Stimulated activated CD4-positive, alpha-beta T cell treated with anti-CD3 and anti-CD28 coated beads, Interleukin-1b, Interleukin-23, amount 100 ng/mL, for 48 hours (primary cell): Measurements from ENCODE around the gene CLDN6.

ENCODE experiments used
- DNase-seq: peaks from one replicate; pipeline ENCODE4 v3.0.0-alpha.2; 2020

Gene CLDN6

DNA sequence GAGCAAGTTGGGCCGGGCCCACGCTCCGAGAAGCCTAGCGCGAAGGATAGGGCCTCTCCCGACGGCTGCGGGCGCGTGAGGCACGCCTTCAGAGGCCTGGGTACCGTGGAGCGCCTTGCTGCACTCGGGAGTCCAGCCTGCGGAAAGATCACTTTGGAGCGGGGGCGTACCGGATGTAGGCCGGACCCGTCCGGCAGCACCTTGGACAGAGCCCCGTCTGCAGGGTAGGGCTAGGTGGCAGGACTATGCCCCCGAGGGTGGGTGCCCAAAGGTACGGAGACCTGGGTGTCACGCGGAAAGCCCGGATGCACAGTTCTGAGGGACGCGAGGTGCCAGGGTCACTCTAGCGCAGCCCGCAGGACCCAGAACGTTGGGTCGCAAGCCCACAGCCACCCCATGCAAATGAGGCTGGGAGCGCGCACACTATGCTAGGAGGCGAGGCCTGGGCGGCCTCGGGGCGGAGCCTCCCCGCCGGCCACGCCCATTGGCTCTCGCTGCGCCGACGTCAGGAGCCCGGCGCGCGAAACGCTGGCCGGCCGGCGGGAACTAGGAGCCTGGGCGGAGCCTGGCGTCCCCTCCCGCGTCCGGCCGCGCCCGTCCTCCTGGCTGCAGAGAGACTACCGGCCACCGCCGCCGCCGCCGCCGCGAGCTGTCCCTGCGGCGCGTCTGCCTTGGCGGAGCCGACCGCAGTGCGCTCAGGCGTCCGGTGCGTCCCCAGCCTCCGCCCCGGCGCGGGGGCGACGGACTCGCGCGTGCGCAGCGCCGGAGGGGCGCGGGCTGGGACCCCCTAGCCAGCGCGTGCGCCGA, 49.0 kb downstream of the CLDN6 start, which contains the start of gene PAQR4:
Gene PAQR4 (plus strand): TSS at position 611 of the 807 bp plus-strand sequence. CDS start 327 bp downstream, outside the sequence.
- DNase-seq = peak; percentile 82

DNA sequence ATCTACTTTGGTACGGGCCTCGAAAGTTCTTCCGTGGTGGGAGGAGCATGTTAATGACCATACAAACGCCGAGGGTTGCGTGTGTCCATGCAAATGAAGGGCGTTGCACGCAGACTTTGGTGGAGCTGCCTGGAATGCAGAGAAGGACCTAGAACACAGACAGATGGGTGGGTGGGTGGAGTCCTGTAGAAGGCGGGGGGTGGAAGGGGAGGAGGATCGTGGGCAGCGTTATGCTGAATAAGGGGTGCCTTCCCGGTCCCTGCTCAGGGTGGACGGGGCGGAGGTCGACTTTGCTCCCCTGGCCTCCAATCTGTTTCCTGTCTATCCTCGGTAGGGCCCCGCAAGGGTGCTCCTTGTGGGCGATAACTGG, 49.6 kb downstream of the CLDN6 start:
- no peak for DNase-seq

DNA sequence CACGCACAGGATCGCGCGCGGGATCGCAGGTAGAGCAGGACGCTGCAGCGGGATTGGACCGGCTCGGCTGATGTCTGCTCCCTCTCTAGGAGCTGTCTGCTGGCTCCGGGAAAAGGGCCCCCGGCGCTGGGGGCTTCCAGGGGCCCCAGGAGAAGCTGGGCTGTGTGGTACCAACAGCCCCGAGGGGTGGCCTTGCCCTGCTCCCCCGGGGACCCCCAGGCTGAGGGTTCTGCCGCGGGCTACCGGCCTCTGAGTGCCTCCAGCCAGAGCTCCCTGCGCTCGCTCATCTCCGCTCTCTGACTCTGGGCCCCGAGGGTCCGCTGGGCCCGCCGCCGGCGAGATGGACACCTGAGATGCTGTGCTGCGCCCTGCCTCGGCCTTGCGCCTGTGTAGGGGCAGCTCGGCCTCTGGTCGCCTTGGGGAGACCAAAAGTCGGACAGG, 50.2 kb downstream of the CLDN6 start:
- no peak for DNase-seq

DNA sequence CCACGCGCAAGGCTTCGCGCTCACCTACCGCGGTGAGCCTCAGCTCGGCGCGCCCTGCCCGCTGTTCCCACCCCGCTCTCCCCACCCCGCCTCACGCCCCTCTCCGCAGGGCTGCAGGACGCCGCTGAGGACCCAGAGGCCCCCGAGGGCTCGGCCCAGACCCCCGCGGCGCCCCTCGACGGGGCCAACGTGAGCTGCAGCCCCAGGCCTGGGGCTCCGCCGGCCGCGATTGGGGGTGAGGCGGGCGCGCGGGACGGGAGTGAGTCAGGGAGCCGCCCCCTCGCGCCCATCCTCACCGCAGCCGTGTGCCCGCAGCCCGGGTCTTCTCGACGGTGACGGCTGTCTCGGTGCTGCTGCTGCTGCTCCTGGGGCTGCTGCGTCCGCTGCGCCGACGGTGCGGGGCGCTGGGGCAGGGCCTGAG, 50.8 kb downstream of the CLDN6 start:
- no peak for DNase-seq

DNA sequence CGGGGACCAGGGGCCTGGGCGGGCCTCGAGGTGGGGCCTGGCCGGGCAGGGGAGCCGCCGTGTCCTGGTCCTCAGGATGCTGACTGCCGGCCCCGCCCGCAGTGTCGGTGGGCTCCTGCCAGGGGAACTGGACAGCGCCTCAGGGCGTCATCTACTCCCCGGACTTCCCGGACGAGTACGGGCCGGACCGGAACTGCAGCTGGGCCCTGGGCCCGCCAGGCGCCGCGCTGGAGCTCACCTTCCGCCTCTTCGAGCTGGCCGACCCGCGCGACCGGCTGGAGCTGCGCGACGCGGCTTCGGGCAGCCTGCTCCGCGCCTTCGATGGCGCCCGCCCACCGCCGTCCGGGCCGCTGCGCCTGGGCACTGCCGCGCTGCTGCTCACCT, 51.2 kb downstream of the CLDN6 start:
- DNase-seq = no peak

DNA sequence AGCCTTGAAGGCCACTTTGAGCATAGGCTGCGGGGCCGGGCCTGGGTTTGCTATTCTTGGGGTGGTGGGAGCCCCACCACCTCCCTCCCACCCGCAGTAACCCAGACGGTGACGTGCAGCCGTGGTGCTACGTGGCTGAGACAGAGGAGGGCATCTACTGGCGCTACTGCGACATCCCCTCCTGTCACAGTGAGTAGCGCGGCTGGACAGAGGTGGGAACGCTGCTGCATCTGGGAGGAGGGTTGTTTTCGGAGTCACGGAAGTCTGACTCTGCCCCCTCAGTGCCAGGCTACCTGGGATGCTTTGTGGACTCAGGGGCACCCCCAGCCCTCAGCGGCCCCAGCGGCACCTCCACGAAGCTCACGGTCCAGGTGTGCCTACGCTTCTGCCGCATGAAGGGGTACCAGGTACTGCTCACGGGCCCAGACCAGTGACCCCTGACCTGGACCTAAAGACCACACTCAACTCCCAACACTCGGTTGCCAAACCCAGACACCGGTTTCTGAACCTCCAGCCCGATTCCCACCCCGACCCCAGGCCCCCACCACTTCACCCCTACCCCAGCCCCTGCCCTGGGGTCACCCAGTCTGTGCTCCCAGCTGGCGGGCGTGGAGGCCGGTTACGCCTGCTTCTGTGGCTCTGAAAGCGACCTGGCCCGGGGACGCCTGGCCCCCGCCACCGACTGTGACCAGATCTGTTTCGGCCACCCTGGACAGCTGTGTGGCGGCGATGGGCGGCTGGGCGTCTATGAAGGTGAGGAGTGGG, 51.8 kb downstream of the CLDN6 start:
- no peak for DNase-seq
